GM23338 (cell line): Measurements from ENCODE around the gene KREMEN2. TPM values are rescaled to one million over a fixed set of nuclear protein-coding genes. Genes with fewer than 3 reads are reported as not detected.
"Not testable (repeated sequence)": the region's sequence is repeated elsewhere in the genome, so short reads cannot be mapped to it uniquely, and the experiment has no call there.

Experiments used
- ATAC-seq: fragments of 200-7000 bp; cut with Tn5 transposase; 3 replicates; pipeline ENCODE4 v1.9.1; 2020
- DNase-seq: peaks from one replicate; pipeline ENCODE4 v3.0.0-alpha.2; 2015; ENCODE audit warnings: low spot score
- H2AFZ ChIP-seq: fragments of 200-600 bp; sonication (generic); 2 replicates; pipeline ENCODE4 v1.8.0; 2016; ENCODE audit warnings: antibody characterized with exemption, mild to moderate bottlenecking, moderate library complexity
- H3F3A ChIP-seq: fragments of 200-600 bp; sonication (generic); replicated peaks from 2 replicates; pipeline ENCODE4 v1.8.0; 2017; ENCODE audit warnings: antibody characterized with exemption, mixed run types, low read depth
- H3K27ac ChIP-seq: fragments of 200-600 bp; sonication (generic); 2 replicates; pipeline ENCODE4 v1.6.1; 2016; ENCODE audit warnings: low read depth
- H3K27me3 ChIP-seq: fragments of 200-600 bp; sonication (generic); 2 replicates; pipeline ENCODE4 v1.8.0; 2016; ENCODE audit warnings: mild to moderate bottlenecking, mixed run types, moderate library complexity; ENCODE audit not compliant: insufficient read depth
- H3K36me3 ChIP-seq: fragments of 200-600 bp; sonication (generic); 2 replicates; pipeline ENCODE4 v1.8.0; 2016; ENCODE audit warnings: mild to moderate bottlenecking; ENCODE audit not compliant: insufficient read depth
- H3K4me1 ChIP-seq: fragments of 200-600 bp; sonication (generic); 2 replicates; pipeline ENCODE4 v1.8.0; 2016; ENCODE audit warnings: mild to moderate bottlenecking, moderate library complexity; ENCODE audit not compliant: insufficient read depth
- H3K4me2 ChIP-seq: fragments of 200-600 bp; sonication (generic); 2 replicates; pipeline ENCODE4 v1.7.1; 2017; ENCODE audit warnings: mixed run types
- H3K4me3 ChIP-seq: fragments of 200-600 bp; sonication (generic); 2 replicates; pipeline ENCODE4 v1.6.1; 2016; ENCODE audit warnings: mixed run types
- H3K79me2 ChIP-seq: fragments of 200-600 bp; sonication (generic); replicated peaks from 2 replicates; pipeline ENCODE4 v1.8.0; 2017; ENCODE audit warnings: mild to moderate bottlenecking; ENCODE audit not compliant: insufficient read depth
- H3K9me2 ChIP-seq: fragments of 200-600 bp; sonication (generic); 2 replicates; pipeline ENCODE4 v1.8.0; 2017; ENCODE audit not compliant: insufficient read depth
- H4K20me1 ChIP-seq: fragments of 200-600 bp; sonication (generic); replicated peaks from 2 replicates; pipeline ENCODE4 v1.8.0; 2017; ENCODE audit warnings: mild to moderate bottlenecking; ENCODE audit not compliant: insufficient read depth
- H3K27ac Mint-ChIP-seq: 2 replicates; pipeline ENCODE4 v1.8.0; 2020; ENCODE audit warnings: inconsistent platforms, mild to moderate bottlenecking, moderate library complexity, mixed read lengths
- H3K27me3 Mint-ChIP-seq: 3 replicates; pipeline ENCODE4 v1.8.0; 2022; ENCODE audit warnings: low read depth, mild to moderate bottlenecking, moderate library complexity, mixed read lengths, inconsistent platforms; ENCODE audit not compliant: insufficient read depth, poor library complexity
- H3K36me3 Mint-ChIP-seq: 3 replicates; pipeline ENCODE4 v1.8.0; 2021; ENCODE audit warnings: low read depth, mild to moderate bottlenecking, inconsistent platforms, moderate library complexity, mixed read lengths
- H3K4me1 Mint-ChIP-seq: 3 replicates; pipeline ENCODE4 v1.8.0; 2020; ENCODE audit warnings: mild to moderate bottlenecking, inconsistent platforms, mixed read lengths
- H3K4me3 Mint-ChIP-seq: 3 replicates; pipeline ENCODE4 v1.8.0; 2021; ENCODE audit warnings: moderate library complexity, mild to moderate bottlenecking, inconsistent platforms, mixed read lengths
- H3K9me3 Mint-ChIP-seq: 3 replicates; pipeline ENCODE4 v1.8.0; 2020; ENCODE audit warnings: moderate library complexity, mild to moderate bottlenecking, inconsistent platforms, mixed read lengths
- EZH2 ChIP-seq: fragments of 200-600 bp; sonication (generic); IDR thresholded peaks from one replicate; pipeline ENCODE4 v1.8.0; 2017; ENCODE audit warnings: antibody characterized with exemption, mild to moderate bottlenecking, low read depth; ENCODE audit not compliant: unreplicated experiment
- EZH2phosphoT487 ChIP-seq: fragments of 200-600 bp; sonication (generic); IDR thresholded peaks from one replicate; pipeline ENCODE4 v1.8.1; 2018; ENCODE audit warnings: antibody characterized with exemption; ENCODE audit not compliant: unreplicated experiment
- STAT1 ChIP-seq: IDR thresholded peaks from one replicate; pipeline ENCODE4 v1.6.1; 2016; ENCODE audit warnings: antibody characterized with exemption; ENCODE audit not compliant: unreplicated experiment
- ZNF114 ChIP-seq: fragments of 250-450 bp; sonication (Bioruptor Pico); IDR thresholded peaks from 2 replicates; pipeline ENCODE4 v1.5.0; 2020; ENCODE audit warnings: mild to moderate bottlenecking, moderate library complexity
- ZNF331 ChIP-seq: fragments of 250-450 bp; sonication (Bioruptor Pico); IDR thresholded peaks from 2 replicates; pipeline ENCODE4 v1.5.0; 2020; ENCODE audit warnings: low read depth, mild to moderate bottlenecking, moderate library complexity
- polyA plus RNA-seq: library from polyadenylated mRNA; unstranded; fragments of >200 nt; fragmentation: Nextera tagmentation; extraction: Ambion mirVana; gene quantifications from 2 replicates; pipeline ENCODE4 v1.2.1, GENCODE V29; 2016
- total RNA-seq: library from RNA; depleted of rRNA; stranded (reverse); fragments of >200 nt; shearing (Covaris generic); gene quantifications from 2 replicates; pipeline ENCODE4 v1.2.3, GENCODE V29; 2014
- TF ChIP-seq, protein P1 (sequence below): fragments of 250-450 bp; sonication (Bioruptor Pico); IDR thresholded peaks from 2 replicates; pipeline ENCODE4 v1.5.0; 2020; ENCODE audit warnings: mild to moderate bottlenecking, moderate library complexity
- TF ChIP-seq, protein P2 (sequence below): IDR thresholded peaks from one replicate; pipeline ENCODE4 v1.6.1; 2018; ENCODE audit warnings: antibody characterized with exemption; ENCODE audit not compliant: unreplicated experiment
- TF ChIP-seq, protein P3 (sequence below), 2 experiments: fragments of 200-600 bp in 1 of 2; sonication (generic) in 1 of 2; conservative IDR thresholded peaks; 2 replicates each; pipeline versions ENCODE4 v1.5.1 to v1.6.1; 2016 to 2017; ENCODE audit warnings: antibody characterized with exemption in 2 of 2, low read depth in 2 of 2, mild to moderate bottlenecking in 2 of 2, moderate library complexity in 1 of 2

KREMEN2 gene
- total and polyA plus RNA-seq, 2 experiments from 2014 or later: 4.9 to 16.1 TPM

DNA sequence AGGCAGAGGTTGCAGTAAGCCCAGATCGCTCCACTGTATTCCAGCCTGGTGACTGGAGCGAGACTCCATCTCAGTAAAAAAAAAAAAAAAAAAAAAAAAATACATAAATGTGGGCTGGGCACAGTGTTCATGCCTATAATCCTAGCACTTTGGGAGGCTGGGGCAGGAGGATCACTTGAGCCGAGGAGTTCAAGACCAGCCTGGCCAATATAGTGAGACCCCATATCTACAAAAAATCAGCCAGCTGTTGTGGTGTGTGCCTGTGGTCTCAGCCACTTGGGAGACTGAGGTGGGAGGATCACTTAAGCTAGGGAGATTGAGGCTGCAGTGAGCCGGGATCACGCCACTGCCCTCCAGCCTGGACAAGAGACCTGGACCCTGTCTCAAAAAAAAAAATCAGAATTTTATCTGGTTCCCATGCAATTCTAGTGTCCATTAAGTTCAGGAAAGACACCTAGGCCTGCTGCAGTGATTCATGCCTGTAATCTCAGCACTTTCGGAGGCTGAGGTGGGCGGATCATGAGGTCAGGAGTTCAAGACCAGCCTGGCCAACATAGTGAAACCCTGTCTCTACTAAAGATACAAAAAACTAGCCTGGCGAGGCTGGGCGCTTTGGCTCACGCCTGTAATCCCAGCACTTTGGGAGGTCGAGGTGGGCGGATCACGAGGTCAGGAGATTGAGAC lies 32.7 kb upstream of the KREMEN2 start:
- Mint-ChIP-seq H3K27me3 (peaks cover 14% of the 10 kb centered on the region), H3K4me1 (peaks cover 30% of the 10 kb centered on the region), H3K36me3 (peaks cover 23% of the 10 kb centered on the region)
- H3K4me3 ChIP-seq, H3K4me3 Mint-ChIP-seq, H3K4me1 ChIP-seq, H3K27me3 ChIP-seq, ATAC-seq, H3F3A ChIP-seq, H3K9me2 ChIP-seq, H4K20me1 ChIP-seq, H3K36me3 ChIP-seq, H3K4me2 ChIP-seq, H3K27ac Mint-ChIP-seq, H3K27ac ChIP-seq, H3K79me2 ChIP-seq, DNase-seq, H2AFZ ChIP-seq, H3K9me3 Mint-ChIP-seq: not testable (repeated sequence)

DNA sequence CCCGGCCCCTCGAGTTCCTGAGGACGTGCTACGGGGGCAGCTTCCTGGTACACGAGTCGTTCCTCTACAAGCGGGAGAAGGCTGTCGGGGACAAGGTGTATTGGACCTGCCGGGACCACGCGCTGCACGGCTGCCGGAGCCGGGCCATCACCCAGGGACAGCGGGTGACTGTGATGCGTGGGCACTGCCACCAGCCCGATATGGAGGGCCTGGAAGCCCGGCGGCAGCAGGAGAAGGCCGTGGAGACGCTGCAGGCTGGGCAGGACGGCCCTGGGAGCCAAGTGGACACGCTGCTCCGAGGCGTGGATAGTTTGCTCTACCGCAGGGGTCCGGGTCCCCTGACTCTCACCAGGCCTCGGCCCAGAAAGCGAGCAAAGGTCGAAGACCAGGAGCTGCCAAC lies 30.9 kb upstream of the KREMEN2 start:
- ATAC-seq (no peak), DNase-seq (no peak)
- H3K27me3 Mint-ChIP-seq: peaks cover 6% of the 10 kb centered on the region
- TF ChIP-seq EZH2phosphoT487: no peak
- TF ChIP-seq, protein P1, sequence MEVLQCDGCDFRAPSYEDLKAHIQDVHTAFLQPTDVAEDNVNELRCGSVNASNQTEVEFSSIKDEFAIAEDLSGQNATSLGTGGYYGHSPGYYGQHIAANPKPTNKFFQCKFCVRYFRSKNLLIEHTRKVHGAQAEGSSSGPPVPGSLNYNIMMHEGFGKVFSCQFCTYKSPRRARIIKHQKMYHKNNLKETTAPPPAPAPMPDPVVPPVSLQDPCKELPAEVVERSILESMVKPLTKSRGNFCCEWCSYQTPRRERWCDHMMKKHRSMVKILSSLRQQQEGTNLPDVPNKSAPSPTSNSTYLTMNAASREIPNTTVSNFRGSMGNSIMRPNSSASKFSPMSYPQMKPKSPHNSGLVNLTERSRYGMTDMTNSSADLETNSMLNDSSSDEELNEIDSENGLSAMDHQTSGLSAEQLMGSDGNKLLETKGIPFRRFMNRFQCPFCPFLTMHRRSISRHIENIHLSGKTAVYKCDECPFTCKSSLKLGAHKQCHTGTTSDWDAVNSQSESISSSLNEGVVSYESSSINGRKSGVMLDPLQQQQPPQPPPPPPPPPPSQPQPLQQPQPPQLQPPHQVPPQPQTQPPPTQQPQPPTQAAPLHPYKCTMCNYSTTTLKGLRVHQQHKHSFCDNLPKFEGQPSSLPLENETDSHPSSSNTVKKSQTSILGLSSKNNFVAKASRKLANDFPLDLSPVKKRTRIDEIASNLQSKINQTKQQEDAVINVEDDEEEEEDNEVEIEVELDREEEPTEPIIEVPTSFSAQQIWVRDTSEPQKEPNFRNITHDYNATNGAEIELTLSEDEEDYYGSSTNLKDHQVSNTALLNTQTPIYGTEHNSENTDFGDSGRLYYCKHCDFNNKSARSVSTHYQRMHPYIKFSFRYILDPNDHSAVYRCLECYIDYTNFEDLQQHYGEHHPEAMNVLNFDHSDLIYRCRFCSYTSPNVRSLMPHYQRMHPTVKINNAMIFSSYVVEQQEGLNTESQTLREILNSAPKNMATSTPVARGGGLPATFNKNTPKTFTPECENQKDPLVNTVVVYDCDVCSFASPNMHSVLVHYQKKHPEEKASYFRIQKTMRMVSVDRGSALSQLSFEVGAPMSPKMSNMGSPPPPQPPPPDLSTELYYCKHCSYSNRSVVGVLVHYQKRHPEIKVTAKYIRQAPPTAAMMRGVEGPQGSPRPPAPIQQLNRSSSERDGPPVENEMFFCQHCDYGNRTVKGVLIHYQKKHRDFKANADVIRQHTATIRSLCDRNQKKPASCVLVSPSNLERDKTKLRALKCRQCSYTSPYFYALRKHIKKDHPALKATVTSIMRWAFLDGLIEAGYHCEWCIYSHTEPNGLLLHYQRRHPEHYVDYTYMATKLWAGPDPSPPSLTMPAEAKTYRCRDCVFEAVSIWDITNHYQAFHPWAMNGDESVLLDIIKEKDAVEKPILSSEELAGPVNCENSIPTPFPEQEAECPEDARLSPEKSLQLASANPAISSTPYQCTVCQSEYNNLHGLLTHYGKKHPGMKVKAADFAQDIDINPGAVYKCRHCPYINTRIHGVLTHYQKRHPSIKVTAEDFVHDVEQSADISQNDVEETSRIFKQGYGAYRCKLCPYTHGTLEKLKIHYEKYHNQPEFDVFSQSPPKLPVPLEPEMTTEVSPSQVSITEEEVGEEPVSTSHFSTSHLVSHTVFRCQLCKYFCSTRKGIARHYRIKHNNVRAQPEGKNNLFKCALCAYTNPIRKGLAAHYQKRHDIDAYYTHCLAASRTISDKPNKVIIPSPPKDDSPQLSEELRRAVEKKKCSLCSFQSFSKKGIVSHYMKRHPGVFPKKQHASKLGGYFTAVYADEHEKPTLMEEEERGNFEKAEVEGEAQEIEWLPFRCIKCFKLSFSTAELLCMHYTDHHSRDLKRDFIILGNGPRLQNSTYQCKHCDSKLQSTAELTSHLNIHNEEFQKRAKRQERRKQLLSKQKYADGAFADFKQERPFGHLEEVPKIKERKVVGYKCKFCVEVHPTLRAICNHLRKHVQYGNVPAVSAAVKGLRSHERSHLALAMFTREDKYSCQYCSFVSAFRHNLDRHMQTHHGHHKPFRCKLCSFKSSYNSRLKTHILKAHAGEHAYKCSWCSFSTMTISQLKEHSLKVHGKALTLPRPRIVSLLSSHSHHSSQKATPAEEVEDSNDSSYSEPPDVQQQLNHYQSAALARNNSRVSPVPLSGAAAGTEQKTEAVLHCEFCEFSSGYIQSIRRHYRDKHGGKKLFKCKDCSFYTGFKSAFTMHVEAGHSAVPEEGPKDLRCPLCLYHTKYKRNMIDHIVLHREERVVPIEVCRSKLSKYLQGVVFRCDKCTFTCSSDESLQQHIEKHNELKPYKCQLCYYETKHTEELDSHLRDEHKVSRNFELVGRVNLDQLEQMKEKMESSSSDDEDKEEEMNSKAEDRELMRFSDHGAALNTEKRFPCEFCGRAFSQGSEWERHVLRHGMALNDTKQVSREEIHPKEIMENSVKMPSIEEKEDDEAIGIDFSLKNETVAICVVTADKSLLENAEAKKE (CRISPR knock-in tag): no peak
- TF ChIP-seq, protein P2, sequence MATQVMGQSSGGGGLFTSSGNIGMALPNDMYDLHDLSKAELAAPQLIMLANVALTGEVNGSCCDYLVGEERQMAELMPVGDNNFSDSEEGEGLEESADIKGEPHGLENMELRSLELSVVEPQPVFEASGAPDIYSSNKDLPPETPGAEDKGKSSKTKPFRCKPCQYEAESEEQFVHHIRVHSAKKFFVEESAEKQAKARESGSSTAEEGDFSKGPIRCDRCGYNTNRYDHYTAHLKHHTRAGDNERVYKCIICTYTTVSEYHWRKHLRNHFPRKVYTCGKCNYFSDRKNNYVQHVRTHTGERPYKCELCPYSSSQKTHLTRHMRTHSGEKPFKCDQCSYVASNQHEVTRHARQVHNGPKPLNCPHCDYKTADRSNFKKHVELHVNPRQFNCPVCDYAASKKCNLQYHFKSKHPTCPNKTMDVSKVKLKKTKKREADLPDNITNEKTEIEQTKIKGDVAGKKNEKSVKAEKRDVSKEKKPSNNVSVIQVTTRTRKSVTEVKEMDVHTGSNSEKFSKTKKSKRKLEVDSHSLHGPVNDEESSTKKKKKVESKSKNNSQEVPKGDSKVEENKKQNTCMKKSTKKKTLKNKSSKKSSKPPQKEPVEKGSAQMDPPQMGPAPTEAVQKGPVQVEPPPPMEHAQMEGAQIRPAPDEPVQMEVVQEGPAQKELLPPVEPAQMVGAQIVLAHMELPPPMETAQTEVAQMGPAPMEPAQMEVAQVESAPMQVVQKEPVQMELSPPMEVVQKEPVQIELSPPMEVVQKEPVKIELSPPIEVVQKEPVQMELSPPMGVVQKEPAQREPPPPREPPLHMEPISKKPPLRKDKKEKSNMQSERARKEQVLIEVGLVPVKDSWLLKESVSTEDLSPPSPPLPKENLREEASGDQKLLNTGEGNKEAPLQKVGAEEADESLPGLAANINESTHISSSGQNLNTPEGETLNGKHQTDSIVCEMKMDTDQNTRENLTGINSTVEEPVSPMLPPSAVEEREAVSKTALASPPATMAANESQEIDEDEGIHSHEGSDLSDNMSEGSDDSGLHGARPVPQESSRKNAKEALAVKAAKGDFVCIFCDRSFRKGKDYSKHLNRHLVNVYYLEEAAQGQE: no peak
- TF ChIP-seq EZH2: no peak
- TF ChIP-seq ZNF331: no peak
- no peak for TF ChIP-seq ZNF114 (CRISPR knock-in tag)
- TF ChIP-seq, protein P3, sequence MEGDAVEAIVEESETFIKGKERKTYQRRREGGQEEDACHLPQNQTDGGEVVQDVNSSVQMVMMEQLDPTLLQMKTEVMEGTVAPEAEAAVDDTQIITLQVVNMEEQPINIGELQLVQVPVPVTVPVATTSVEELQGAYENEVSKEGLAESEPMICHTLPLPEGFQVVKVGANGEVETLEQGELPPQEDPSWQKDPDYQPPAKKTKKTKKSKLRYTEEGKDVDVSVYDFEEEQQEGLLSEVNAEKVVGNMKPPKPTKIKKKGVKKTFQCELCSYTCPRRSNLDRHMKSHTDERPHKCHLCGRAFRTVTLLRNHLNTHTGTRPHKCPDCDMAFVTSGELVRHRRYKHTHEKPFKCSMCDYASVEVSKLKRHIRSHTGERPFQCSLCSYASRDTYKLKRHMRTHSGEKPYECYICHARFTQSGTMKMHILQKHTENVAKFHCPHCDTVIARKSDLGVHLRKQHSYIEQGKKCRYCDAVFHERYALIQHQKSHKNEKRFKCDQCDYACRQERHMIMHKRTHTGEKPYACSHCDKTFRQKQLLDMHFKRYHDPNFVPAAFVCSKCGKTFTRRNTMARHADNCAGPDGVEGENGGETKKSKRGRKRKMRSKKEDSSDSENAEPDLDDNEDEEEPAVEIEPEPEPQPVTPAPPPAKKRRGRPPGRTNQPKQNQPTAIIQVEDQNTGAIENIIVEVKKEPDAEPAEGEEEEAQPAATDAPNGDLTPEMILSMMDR (conservative IDR thresholded peaks at IDR 0.05; ENCODE audit: low read depth in 2 of 2): no peak
- no peak for TF ChIP-seq STAT1
- peaks cover 13% of the 10 kb centered on the region; the same call in 2 of the 3 replicates for H3K36me3 Mint-ChIP-seq
- no peaks in the 10 kb centered on the region for H3K4me1 ChIP-seq
- peaks cover 13% of the 10 kb centered on the region for H3K4me1 Mint-ChIP-seq
- H3F3A ChIP-seq: no peaks in the 10 kb centered on the region
- no peaks in the 10 kb centered on the region for H3K9me3 Mint-ChIP-seq
- no peak overlapping the region for H3K27ac ChIP-seq
- no peak overlapping the region for H3K4me2 ChIP-seq
- no peaks in the 10 kb centered on the region for H3K9me2 ChIP-seq
- no peaks in the 10 kb centered on the region; the same call in 1 of the 2 replicates for H4K20me1 ChIP-seq
- no peaks in the 10 kb centered on the region for H3K27me3 ChIP-seq
- no peak overlapping the region for H3K4me3 Mint-ChIP-seq
- no peak overlapping the region for H3K4me3 ChIP-seq
- no peak overlapping the region for H3K27ac Mint-ChIP-seq
- no peaks in the 10 kb centered on the region for H3K79me2 ChIP-seq
- H2AFZ ChIP-seq: no peak overlapping the region
- no peaks in the 10 kb centered on the region for H3K36me3 ChIP-seq
